Sigmoid colon (tissue), 7 donors: ENCODE measurements around the gene TGFB1I1. TPM values are rescaled to one million over a fixed set of nuclear protein-coding genes. Genes with fewer than 3 reads are reported as not detected.

Experiments used
- DNase-seq: peaks from one replicate; pipeline ENCODE4 v3.0.0-alpha.2; 2019
- H3K27ac ChIP-seq, 4 donors: fragments of 200-600 bp; sonication (generic); one replicate each; pipeline ENCODE4 v1.5.1; 2016 to 2019; ENCODE audit warnings: mild to moderate bottlenecking in 1 of 4
- H3K27me3 ChIP-seq, 3 donors: fragments of 200-600 bp; sonication (generic); one replicate each; pipeline ENCODE4 v1.5.1; 2019; ENCODE audit warnings: mild to moderate bottlenecking in 1 of 3
- H3K36me3 ChIP-seq, 4 donors: fragments of 200-600 bp; sonication (generic); one replicate each; pipeline ENCODE4 v1.5.1; 2016 to 2019
- H3K4me1 ChIP-seq, 4 donors: fragments of 200-600 bp; sonication (generic); one replicate each; pipeline ENCODE4 v1.5.1; 2017 to 2019
- H3K4me3 ChIP-seq, 4 donors: fragments of 200-600 bp; sonication (generic); one replicate each; pipeline ENCODE4 v1.5.1; 2017 to 2019; ENCODE audit warnings: mild to moderate bottlenecking in 2 of 4, moderate library complexity in 1 of 4
- H3K9me3 ChIP-seq, 4 donors: fragments of 200-600 bp in 3 of 4; sonication (generic) in 3 of 4; one replicate each; pipeline versions ENCODE4 v1.5.1 to v1.6.1; 2013 to 2019
- EP300 ChIP-seq, 4 donors: sonication (generic); formaldehyde crosslinking; IDR thresholded peaks; one replicate each; pipeline ENCODE4 v1.6.1; 2017; ENCODE audit warnings: antibody characterized with exemption in 4 of 4
- POLR2A ChIP-seq, 2 donors: fragments of 450-650 bp; IDR thresholded peaks; one replicate each; pipeline ENCODE4 v1.6.1; 2016; ENCODE audit warnings: antibody characterized with exemption in 2 of 2, mild to moderate bottlenecking in 2 of 2, moderate library complexity in 2 of 2
- POLR2AphosphoS5 ChIP-seq, 4 donors: sonication (generic); formaldehyde crosslinking; IDR thresholded peaks; one replicate each; pipeline ENCODE4 v1.6.1; 2017; ENCODE audit warnings: antibody characterized with exemption in 4 of 4
- WGBS, 2 donors: extraction: QIAGEN DNeasy Blood & Tissue Kit; methylation state at CpG; one replicate each; pipeline ENCODE4 v1.1.7; 2013; 5-methylcytosine and 5-hydroxymethylcytosine counted together
- intact Hi-C: fragments of 100-400 bp; cut with DNase I; formaldehyde crosslinking; loops from one replicate; pipeline ENCODE4 v1.15.1; 2023
- polyA plus RNA-seq, 3 donors: library from polyadenylated mRNA; stranded (reverse); fragments of 200-250 nt; gene quantifications; one replicate each; pipeline ENCODE4 v1.2.3, GENCODE V29; 2013
- total RNA-seq, 4 donors: library from RNA; depleted of rRNA; stranded (reverse); fragments of >200 nt; gene quantifications; one replicate each; pipeline ENCODE4 v1.1.0, GENCODE V29; 2016
- TF ChIP-seq, protein P1 (sequence below), 4 experiments: fragments of 450-650 bp in 3 of 4; fragments of 200-600 bp in 1 of 4; IDR thresholded peaks; one replicate each; pipeline ENCODE4 v1.5.1; 2016 to 2019; ENCODE audit warnings: antibody characterized with exemption in 4 of 4, mild to moderate bottlenecking in 3 of 4, moderate library complexity in 2 of 4
- donor health status: healthy with polysubstance abuse.
- donor health status: Bipolar disorder and iron deficiency.
- donor health status: healthy.

TGFB1I1 gene
- total RNA-seq (100 to 1,000 TPM; 124 to 339 (median 205) TPM), polyA plus RNA-seq (10 to 100 TPM; 10.4 to 31.2 (median 21.0) TPM)

DNA sequence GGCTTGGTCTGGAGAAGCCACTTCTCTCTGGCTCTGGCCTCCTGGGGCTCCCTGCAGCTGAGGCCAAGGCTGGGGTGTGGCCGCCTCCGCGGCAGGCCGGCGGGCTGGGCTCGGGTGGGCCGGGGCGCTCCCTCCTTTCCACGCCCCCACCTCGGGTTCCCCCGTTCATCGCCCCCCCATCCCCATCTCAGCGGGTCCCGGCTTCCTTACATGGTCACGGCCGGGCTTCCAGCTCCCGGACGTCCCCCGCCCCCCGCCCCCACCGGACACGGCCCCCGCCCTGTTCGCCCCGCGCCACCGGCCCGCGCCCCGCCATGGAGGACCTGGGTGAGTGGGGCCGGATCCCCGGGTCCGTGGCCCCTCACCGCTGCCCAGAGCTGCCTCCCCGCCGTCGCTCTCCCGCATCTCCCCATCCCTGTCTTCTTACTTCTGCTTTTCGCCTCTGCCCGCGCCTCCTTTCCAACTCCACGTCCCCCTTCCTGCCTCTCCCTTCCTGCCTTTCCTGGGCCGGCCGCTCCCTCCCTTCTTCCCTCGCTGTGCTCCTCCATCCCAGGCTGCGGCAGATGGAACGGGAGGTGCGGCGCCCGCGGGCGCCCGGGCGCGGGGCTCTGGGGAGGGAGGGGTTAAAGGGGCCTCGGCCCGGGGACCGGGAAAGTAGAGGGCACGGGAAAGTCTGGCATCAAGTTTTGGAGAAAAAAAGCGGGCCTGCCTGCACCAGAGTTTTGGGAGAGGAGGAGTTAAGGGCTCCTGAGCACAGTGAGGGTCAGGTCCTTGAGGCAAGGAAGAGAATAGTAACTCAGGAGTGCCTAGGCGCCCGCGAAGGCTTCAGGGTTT, at the start of gene TGFB1I1:
Gene TGFB1I1 (plus strand): TSS at position 278 of the 834 bp plus-strand sequence. CDS start 37 bp downstream, at position 315.
- DNase-seq = peak; percentile 94
- intact Hi-C loops = loop anchor here (1.0 to 10.0 kb wide), 3 partner anchors 12 to 243 kb away; partner anchors contain the start of gene RUSF1
- peaks cover 0 to 56% (median 53%) of the 10 kb centered on the region in 4 donors for H3K4me1 ChIP-seq

DNA sequence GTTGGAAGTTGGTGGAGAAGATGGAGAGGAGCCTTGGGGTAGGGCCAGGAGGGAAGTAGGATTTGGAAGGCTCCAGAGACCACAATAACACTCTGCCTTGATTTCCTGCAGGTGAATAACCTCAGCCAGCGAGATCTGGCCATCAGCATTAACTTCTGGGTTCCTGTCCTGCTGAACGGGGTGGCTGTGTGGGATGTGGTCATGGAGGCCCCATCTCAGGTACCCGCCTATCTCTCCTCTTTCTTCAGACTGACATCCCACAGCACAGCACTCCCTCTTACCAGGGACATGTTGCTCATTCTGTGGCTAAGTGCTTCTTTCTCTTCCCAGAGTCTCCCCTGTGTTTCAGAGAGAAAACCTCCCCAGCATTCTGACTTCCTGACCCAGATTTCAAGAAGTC, 48.7 kb upstream of the TGFB1I1 start:
- intact Hi-C loops = no loop called here
- TF ChIP-seq EP300 (IDR thresholded peaks at IDR 0.05) (no peak), POLR2A (IDR thresholded peaks at IDR 0.05) (no peak), POLR2AphosphoS5 (IDR thresholded peaks at IDR 0.05) (no peak)
- TF ChIP-seq, protein P1, sequence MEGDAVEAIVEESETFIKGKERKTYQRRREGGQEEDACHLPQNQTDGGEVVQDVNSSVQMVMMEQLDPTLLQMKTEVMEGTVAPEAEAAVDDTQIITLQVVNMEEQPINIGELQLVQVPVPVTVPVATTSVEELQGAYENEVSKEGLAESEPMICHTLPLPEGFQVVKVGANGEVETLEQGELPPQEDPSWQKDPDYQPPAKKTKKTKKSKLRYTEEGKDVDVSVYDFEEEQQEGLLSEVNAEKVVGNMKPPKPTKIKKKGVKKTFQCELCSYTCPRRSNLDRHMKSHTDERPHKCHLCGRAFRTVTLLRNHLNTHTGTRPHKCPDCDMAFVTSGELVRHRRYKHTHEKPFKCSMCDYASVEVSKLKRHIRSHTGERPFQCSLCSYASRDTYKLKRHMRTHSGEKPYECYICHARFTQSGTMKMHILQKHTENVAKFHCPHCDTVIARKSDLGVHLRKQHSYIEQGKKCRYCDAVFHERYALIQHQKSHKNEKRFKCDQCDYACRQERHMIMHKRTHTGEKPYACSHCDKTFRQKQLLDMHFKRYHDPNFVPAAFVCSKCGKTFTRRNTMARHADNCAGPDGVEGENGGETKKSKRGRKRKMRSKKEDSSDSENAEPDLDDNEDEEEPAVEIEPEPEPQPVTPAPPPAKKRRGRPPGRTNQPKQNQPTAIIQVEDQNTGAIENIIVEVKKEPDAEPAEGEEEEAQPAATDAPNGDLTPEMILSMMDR (IDR thresholded peaks at IDR 0.05) = no peak
- no peak overlapping the region for H3K27ac ChIP-seq
- H3K4me1 ChIP-seq = peaks cover 0 to 11% (median 10%) of the 10 kb centered on the region in 4 donors
- no peaks in the 10 kb centered on the region for H3K9me3 ChIP-seq
- no peak for DNase-seq
- WGBS, 2 donors = 56 to 70% methylated on average over 3 of the region's 3 CpGs
- no peak overlapping the region for H3K4me3 ChIP-seq
- peaks cover 0 to 5% (median 0%) of the 10 kb centered on the region in 3 donors for H3K27me3 ChIP-seq
- no peaks in the 10 kb centered on the region for H3K36me3 ChIP-seq

More for the DNA sequence above, at the start of gene TGFB1I1:
- no peaks in the 10 kb centered on the region for H3K27me3 ChIP-seq
- peak within 1 kb of the TSS; percentile 79 to 95 (median 90) for H3K4me3 ChIP-seq
- H3K9me3 ChIP-seq = no peaks in the 10 kb centered on the region
- H3K36me3 ChIP-seq = peaks cover 26 to 41% (median 38%) of the 10 kb centered on the region in 4 donors
- TF ChIP-seq POLR2AphosphoS5 (IDR thresholded peaks at IDR 0.05) (peak; percentile 54 to 84 (median 71)), POLR2A (IDR thresholded peaks at IDR 0.05) (peak in 1 of 2 donors; percentile 48)
- TF ChIP-seq, protein P1 (IDR thresholded peaks at IDR 0.05) = no peak
- WGBS, 2 donors = 2% methylated on average over 61 to 63 of the region's 63 CpGs
- peak within 1 kb of the TSS; percentile 98 to 99 (median 98) for H3K27ac ChIP-seq

DNA sequence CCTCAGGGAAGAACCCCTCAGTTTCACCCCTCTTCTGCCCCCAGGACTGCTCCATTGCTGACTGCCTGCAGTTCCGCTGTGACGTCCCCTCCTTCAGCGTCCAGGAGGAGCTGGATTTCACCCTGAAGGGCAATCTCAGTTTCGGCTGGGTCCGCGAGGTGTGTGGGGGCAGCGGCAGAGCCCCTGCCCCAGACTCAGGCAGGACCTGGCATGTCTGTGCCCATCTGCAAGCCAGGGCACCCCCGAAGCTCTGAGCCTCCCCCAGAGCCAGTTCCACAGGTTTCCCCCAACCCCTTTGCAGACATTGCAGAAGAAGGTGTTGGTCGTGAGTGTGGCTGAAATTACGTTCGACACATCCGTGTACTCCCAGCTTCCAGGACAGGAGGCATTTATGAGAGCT, 48.2 kb upstream of the TGFB1I1 start:
- DNase-seq = no peak
- WGBS, 2 donors = 75 to 81% methylated on average over 12 of the region's 12 CpGs
- no peaks in the 10 kb centered on the region for H3K36me3 ChIP-seq
- no peak overlapping the region for H3K27ac ChIP-seq
- intact Hi-C loops = no loop called here
- H3K4me3 ChIP-seq = no peak overlapping the region
- TF ChIP-seq POLR2A (IDR thresholded peaks at IDR 0.05) = no peak
- TF ChIP-seq, protein P1 (IDR thresholded peaks at IDR 0.05) = no peak
- TF ChIP-seq EP300 (IDR thresholded peaks at IDR 0.05) = no peak
- TF ChIP-seq POLR2AphosphoS5 (IDR thresholded peaks at IDR 0.05) = no peak
- no peaks in the 10 kb centered on the region for H3K9me3 ChIP-seq
- H3K27me3 ChIP-seq = no peaks in the 10 kb centered on the region
- H3K4me1 ChIP-seq = peaks cover 0 to 11% (median 10%) of the 10 kb centered on the region in 4 donors

DNA sequence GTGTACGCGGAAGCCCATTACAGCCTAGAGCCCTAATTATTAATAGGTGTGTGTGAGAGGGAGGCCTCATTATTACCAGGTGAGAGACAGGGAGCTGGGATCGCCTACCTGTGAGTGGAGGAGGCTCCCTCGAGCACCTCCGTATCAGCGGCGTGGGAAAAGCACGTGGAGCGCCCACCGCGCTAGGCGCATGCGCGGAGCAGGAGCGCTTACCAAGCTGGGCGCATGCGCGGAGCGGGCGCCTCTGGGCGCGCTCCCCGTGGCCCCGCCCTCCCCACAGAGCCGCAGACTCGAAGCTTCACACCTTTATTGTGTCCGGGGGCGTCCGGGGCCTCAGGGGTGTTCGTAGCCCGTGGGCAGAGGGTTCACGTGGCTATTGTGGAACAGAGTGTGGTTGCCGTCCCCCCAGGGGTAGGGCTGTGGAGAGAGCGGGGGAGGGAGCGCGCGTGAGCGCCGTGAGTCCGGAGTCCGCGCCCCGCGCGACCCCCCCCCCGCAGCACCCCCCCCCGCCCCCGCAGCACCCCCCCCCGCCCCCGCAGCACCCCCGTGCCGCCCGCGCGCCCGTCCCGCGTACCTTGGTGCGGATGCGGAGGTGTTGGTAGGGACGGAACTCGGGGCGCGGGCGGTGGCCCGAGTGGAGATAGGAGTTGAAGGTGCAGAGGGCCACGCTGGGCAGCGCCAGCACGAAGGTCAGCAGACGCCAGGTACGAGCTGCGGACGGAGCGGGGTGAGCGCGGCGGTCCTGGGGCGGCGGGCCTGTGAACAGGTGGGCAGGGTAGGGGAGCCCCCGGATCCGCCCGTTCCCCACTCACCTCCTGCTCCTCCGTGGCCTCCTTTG, 44.3 kb upstream of the TGFB1I1 start:
- peaks cover 0 to 11% (median 10%) of the 10 kb centered on the region in 4 donors for H3K4me1 ChIP-seq
- TF ChIP-seq EP300 (IDR thresholded peaks at IDR 0.05) = no peak
- TF ChIP-seq POLR2AphosphoS5 (IDR thresholded peaks at IDR 0.05) = no peak
- TF ChIP-seq, protein P1 (IDR thresholded peaks at IDR 0.05) = no peak
- TF ChIP-seq POLR2A (IDR thresholded peaks at IDR 0.05) = no peak
- H3K36me3 ChIP-seq = no peaks in the 10 kb centered on the region
- intact Hi-C loops = no loop called here
- H3K4me3 ChIP-seq = peak overlapping the region; percentile 14 to 47 (median 42)
- no peaks in the 10 kb centered on the region for H3K27me3 ChIP-seq
- peak; percentile 74 for DNase-seq
- H3K27ac ChIP-seq = peak overlapping the region in 1 of 4 donors; percentile 67
- WGBS, 2 donors = 29 to 31% methylated on average over 76 to 78 of the region's 83 CpGs
- no peaks in the 10 kb centered on the region for H3K9me3 ChIP-seq
